HG03432 (cell line): ENCODE measurements around the gene PTPRD.

Experiments used
- ATAC-seq: cut with Tn5 transposase; IDR thresholded peaks from one replicate; pipeline ENCODE4 v1.9.1; 2021; ENCODE audit warnings: mild to moderate bottlenecking, moderate library complexity; ENCODE audit not compliant: unreplicated experiment

PTPRD gene

DNA sequence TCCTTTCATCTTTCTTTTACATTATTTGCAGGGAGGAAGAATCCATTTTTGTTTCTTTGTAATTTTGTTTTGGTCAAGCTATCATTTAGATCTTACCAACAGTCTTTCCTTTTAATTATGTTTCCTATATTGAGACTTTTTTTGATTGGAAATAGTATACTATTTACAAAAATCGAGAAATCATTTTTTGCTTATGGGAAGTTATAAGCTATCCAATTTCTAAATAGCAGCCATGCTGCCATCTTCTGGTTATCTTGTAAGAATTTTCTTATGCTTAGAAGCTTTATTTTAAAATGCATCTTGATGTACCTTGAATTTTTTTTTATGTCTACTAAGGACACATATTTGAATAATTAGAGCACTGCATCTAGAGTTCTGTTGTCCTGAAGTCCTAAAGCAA, 821.2 kb downstream of the PTPRD start:
- no peak for ATAC-seq

DNA sequence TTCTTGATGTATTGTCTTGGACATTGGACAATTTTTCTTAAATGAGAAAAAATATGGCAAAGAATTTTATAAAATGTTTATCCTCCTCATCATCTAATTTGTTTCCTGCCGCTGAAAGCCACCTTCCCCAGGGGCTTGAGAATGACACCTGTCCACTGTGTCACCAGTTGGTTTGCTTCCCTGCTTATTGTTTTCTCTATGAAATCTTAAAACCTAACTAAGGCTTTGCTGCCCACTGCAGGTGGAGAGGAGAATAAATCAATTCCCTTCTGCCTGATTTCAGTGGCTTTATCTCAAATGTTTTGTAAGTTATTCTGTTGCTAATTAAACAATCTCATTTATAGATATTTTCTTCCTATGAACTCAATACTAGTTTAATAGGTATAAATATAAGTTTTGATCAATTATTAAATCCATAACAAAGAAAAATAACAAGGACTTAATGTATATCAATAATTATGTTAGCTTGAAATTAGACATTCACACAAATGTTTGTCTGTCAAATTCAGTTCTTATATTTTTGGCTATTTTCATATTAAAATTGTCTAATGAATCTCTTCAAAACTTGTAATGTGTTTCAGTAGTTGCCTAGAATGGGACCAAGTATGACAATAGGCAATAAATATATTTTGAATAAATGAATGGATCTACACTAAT, 822.5 kb downstream of the PTPRD start:
- ATAC-seq: peak; percentile 74

DNA sequence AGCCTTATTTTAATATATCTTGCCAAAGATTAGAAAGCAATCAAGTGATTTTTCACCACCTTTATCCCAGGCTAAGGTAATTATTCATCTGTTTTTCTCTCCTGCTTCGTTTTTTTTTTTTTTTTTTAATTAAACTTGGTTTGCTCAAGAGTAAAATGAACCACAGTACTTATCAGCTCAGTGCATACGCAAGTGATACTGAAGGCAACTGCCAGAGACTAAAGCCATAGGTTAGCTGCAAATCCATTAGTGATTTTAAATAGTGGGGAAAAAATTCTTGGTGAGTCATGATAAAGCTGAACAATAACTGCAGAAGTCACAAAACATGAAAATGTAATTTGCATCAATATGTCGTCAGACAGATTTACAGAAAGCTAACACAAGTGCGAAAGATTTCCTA, 829.1 kb downstream of the PTPRD start:
- ATAC-seq: no peak

DNA sequence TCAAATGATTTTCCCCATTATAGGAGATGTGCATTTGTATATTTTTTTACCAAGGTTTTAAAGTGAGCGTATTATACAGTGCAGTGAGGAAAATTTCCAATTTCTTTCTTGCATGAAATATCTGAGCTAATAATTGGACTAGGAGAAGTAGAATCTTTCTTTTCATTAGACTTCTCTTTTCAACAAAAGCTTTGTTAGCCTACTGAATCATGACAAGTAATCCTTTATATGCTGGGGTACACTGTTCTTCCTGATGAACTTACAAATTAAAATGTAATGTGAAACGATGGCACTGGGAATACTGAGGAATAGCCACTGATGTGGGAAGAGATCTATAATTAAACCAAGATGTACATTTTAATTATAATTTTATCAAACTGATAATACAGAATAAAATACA, 829.6 kb downstream of the PTPRD start:
- ATAC-seq: no peak

DNA sequence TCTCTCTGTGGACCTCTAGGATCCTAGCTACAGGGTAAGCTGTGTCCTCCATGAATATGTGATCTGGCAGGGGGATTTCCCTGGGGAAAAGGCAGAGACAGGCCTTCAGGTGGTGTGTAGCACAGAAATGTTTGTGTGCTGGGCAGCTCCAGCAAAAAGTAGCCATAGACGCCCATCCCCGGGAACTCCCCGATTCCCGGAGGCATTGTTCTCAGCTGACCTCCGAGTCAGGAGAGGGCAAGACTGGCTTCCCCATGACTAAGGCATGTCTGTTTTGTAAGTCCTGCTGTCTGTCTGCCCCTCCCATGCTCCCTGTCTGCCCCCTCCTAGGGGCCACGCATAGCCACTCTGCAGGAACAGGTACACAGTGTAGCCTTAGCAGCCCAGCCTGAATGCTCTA, 834.5 kb downstream of the PTPRD start:
- no peak for ATAC-seq

DNA sequence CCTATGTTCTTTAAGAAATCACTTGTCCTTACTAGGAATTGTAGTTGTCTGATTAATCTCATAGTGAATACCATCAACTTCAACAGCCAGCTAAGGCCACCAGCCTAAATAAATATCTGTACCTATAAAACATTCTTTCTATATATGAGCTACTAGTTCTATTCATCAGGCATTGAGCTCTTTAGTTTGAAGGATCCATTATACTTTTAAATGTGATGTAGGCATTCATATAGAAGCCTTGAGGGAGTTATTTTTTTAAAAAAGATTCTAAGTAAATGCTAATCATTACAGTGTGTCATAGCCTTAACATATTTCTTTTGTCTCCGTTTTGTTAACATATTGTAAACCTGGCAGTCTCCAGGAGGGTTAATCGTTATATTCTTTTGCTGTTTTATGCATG, 838.3 kb downstream of the PTPRD start:
- ATAC-seq: no peak

DNA sequence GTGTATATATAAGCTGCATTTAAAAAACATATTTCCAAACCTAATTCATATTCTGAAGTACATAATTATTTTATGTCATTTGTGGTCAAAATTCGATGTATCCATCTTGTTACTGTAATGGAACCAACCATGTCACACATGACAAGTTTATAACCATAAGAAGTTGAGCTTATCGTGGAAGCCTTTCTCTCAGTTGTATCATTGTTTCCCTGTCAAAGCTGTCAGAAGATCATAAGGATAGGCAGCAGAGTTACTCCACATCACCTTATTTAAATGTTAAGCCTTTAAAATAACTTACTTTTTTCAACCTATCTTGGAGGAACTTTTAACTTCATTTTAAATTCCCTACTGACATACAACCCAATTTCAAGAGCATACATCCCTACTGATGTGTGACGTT, 841.5 kb downstream of the PTPRD start:
- no peak for ATAC-seq

DNA sequence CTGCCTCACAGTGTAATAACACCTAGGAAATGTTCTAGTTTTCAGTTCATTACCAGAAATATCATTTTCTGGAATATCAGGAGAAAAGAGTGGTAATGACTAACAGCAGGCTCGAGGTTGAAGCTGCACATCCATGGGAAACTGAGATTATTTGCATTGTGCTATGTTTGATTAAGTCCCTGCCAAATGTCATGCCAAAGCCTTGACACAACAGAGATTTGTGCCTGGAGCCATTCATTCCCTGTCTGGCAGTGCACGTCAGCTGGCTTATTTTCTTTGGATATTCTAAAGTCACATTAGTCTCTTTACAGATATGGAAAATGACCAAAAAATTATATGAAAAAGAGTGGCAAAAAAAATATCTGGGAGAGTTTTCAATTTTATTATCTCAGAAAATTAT, 848.0 kb downstream of the PTPRD start:
- no peak for ATAC-seq

DNA sequence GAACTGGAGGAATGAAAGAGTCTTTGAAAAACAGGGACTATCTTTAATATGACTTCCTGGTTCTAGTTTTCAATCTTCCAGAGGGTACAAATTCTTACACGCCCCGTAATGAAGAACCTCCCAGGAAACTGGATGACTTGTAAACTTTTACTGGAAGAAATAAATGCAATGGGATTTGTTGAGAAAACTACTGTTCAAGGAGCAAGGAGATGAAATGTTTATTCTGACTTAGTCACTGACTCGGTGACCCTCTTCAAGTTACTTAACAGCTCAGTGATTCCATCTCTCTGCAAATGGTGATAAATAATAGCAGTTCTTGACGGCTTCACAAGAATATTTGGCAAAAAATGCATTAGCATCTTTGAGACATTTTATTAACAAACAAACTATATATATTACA, 858.6 kb downstream of the PTPRD start:
- ATAC-seq: no peak

DNA sequence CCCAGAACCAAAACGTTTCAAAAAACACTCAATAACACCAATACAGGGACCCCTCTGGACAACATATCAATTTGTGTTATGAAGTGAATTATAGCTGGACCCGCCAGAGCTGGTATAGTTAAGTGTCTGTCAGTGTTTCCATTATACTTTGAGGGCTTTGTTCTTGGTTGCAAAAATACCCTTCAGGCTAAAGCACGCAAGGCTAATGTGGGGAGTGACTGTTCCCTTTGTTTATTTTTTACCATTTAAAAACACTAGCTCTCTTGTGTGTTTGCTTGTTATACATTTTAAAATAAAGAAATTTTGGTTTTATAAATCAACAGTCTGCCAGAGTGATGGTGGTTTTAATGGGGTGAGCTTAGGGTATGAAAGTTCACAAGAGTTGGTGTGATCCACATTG, 859.5 kb downstream of the PTPRD start:
- ATAC-seq: no peak

DNA sequence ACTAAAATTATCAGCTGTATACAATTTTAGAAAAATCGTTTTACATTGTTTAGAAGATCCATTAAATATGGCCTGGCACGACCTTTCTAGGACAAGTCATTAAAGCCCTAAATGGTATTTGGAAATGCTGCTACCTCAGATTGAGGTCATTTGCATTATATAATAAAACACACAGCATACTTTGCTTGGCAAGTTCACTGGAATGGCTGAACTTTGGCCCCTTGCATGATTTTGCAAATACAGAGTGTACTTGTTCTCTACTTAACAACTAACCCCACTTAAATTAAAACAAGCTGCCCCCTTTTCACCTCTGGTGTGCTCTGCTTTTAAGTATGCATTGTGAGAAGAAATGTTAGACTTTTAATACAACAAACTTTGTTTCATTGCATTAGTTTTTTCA, 860.1 kb downstream of the PTPRD start:
- ATAC-seq: no peak

DNA sequence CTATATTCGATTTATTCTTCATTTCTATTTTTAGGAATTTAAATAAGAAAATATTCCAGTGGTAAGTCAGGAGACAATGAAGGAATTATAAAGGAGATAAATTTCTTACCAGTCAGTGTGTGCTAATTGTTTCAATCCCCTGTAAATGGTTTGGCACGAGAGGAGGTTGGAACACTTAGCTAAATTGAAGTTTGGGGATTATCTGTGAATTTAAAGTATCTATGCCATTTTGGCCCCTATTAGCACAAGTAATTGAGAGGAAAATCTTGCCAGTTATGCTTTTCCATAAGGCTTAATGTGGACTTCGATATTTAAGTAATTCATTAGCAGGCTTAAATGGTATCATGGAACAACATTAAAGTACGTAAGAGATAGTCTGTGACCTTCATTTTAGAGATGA, 860.8 kb downstream of the PTPRD start:
- no peak for ATAC-seq

DNA sequence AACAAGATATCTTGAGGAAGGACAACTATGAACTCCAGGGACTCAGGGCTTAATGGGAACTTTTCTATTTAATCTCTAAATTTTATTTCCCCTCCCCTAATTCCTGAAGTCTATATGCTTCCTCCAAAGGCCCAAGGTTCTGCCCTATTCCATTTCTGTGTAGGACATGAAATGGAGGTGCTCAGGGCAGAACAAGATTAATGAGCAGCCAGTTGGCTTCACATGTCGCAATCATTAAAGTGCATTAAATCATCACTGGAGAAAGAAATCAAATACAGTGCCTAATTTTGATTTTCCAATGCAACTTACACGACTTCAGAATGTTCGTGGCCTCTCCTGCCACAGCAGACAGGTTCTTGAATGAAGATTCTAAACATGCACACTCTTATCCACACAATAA, 862.1 kb downstream of the PTPRD start:
- ATAC-seq: no peak

DNA sequence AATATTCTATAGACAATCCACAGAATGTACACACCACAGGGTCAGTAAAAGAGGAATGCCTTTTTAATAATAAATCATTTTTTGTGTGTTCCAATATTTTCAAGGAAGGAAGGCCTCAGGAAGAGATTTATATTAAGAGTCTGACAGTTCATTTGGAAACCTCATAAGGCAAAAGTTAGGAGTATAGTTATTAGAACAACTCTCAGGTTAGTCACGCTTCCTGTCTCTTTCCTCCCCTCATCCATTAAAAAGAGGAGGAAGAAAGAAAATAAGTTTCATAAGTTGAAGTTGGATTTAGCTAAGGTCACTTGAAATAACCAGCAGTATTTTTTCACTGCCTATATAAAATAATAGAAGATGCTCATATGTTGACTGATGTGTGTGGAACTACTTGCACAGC, 863.2 kb downstream of the PTPRD start:
- no peak for ATAC-seq

DNA sequence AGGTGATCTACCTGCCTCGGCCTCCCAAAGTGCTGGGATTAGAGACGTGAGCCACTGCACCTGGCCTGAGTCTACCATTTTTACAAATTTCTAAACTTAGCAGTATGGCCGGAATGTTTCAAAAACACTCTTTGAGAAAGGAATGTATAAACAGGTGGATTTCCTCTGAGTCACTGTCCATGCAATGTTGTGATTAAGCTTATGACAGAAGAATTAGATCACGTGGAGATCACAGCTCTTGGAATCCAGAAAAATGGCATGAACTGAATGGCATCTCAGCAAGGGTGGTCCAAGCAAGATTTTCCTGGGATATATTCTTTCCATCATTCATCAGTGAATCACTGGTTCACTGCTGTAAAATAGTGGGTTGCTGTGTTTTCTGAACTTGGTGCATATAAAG, 865.0 kb downstream of the PTPRD start:
- no peak for ATAC-seq

DNA sequence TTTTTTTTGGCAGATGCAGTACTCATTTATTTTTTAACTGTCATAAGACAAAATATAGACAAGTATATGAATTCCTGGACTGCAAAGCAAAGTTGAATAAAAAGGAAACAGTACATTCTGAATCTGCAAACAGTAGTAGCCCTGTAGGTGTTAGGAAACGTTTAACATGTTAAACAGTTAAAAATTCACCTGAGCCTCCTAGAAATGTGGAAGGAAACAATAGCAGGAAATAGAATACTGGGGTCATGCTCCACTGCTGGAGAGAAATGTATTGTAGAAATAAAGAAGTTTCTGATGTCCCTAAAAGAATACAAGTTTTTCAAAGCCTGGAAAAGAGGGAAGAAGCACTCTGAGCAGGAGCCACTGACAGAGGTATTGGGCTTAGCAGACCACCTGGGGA, 866.0 kb downstream of the PTPRD start:
- ATAC-seq: no peak

DNA sequence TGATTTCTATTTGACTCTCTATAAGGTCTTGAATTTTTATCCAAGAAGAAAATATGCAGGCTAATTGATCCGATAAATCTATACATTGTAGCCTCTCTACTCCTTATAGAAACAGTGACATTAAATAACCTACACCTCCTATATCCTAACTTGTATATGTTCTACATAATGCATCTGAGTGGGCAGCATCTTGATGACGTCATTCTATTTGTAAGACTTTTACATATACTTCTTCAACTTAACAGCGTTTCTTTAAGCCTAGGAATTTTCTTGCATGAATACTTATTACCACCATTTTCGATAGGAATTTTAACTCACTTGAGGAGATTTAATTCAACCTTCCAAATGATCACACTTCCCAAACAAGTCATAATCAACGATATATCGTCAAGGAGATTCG, 869.0 kb downstream of the PTPRD start:
- no peak for ATAC-seq

DNA sequence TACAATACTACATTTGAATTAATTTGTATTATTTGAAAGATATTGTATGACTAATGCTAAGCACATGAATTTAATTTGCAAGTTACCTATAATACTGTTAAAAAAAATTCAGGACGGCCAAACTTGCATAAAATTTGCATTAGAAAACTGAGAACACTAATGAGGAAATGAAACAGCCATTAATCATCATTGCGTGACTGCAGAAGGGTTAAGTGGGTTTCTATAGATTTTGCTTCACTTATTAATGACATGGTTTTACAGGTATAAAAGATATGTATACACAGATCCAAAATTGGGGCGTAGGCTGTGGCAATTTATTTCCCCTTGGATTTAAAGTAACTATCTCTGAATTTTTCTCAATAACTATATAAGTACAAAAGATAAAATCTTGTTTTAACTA, 882.6 kb downstream of the PTPRD start:
- peak; percentile 40 for ATAC-seq

DNA sequence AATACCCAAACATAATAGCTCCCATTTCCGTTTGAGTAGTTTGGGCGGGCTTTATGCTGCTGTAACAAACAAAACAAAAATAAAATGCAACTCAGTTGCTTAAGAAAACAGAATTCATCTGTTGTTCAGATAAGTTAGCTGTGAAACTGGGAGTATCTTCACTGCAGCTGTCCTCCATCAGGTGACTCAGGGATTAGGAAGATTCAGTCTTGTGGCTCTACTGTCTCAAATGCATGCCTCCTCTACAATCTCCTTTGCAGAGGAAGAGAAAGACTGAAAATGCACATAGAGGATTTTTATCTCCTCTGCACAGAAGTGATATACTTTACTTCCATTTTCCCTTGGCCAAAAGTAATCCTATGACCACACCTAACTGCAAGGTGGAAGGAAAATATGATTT, 883.7 kb downstream of the PTPRD start:
- no peak for ATAC-seq

DNA sequence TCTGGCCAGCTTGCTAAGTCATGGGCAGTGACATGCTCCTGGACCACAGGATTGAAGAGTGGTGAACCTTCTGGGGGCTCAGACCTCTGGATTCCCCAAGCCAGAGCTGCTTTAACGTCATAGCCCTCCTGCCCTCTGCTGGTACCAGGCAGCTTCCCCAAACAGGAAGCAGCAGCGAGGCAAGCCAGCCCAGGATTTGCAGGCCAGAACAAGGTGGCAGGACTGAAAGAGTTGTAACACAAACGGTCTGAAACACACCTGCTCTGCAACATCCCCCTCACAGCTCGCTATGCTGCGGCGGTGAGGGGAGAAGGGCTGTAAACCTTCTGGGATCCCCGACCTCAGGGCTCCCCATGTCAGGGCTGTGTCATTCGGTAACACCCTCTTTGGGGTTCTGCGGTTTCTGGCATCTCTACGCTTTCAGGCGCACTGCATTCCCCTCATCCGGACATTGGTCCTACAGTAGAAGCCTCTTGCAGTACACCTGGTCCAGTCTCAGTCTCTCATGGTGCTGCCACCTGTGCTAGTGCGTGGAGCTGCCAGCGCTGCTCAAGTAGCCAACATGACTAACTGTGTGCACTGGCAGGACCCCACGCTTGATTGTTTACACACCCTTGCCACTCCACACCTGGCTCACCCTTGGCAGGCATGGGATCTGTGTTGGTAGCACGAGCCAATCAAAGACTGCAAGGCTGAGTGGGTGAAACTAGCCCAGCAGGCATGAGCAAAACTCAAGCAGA, 893.3 kb downstream of the PTPRD start:
- no peak for ATAC-seq

DNA sequence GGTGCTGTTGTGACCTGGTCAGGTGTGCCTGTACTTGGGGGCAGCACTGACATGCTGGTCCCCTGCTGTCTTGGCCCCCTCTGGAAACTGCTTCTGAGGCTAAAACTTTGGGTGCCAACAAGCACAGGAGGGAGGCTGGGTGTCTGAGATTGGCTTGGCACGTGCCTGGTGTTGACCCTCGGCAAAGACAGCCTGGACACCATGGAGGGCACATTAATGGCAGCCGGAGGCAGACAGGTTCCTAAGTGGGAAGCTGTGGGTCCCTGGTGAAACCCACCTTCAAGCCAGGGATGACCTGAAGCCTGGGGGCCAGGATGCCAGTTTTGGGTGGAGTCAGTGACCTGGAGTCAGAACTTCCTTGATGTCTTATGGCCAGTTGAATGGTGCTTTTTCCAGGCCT, 894.1 kb downstream of the PTPRD start:
- no peak for ATAC-seq

DNA sequence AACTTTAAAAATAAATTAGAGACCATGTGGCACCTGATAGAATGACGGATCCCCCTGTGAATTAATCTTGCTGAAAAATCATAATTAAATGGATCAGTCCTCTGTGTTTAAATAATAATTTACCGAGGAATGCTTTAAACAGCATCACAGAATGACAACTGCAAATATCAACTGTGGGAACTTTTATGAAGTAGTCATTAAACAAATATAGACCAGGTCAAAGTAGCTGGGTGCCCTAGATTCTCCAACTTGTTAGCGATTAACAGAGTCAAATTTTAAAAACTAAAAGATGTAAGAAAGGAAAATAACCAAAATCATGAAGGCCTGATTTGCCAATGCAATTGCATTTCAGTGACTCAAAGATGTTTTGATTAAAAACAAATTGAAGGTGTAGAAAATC, 933.4 kb downstream of the PTPRD start:
- no peak for ATAC-seq

DNA sequence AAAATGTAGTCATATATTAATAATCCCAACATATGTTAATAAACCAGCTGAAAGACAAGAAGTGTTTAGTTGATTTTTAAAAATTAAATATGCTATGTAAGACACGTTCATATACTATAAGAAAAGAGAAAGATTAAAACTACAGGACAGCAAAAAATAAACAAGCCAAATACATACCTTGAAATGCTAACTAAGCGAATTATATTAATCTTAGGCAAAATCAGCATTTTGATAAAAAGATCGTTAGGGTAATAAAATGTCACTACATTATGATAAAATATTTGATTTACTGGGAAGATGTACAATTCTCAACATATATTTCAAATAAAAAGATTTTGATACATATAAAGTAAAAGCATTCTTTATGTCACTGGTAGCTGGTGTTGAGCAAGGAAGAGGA, 938.3 kb downstream of the PTPRD start:
- ATAC-seq: no peak
